COR-L47 (cell line): Measurements from ENCODE around the gene FTO.

ENCODE experiments used
- DNase-seq: peaks from one replicate; lab custom pipeline; 2025; lab: John Stamatoyannopoulos, UW

The FTO gene

GRCh38 chr16:54090602-54091001, 386.6 kb downstream of the FTO start:
- no peak for DNase-seq

- DNase-seq = no peak
Measured at GRCh38 chr16:54093281-54093680, 389.3 kb downstream of the FTO start.

- no peak for DNase-seq
Measured at GRCh38 chr16:54094641-54095040, 390.7 kb downstream of the FTO start.

- no peak for DNase-seq
Measured at GRCh38 chr16:54096607-54097006, 392.7 kb downstream of the FTO start.

- no peak for DNase-seq
Measured at GRCh38 chr16:54097774-54098173, 393.8 kb downstream of the FTO start.

GRCh38 chr16:54098247-54098646, 394.3 kb downstream of the FTO start:
- no peak for DNase-seq

- no peak for DNase-seq
Measured at GRCh38 chr16:54099627-54100026, 395.7 kb downstream of the FTO start.

GRCh38 chr16:54102888-54103866, 399.2 kb downstream of the FTO start:
- DNase-seq = no peak

- no peak for DNase-seq
Measured at GRCh38 chr16:54106057-54106456, 402.1 kb downstream of the FTO start.

GRCh38 chr16:54107583-54108202, 403.7 kb downstream of the FTO start:
- no peak for DNase-seq

GRCh38 chr16:54110016-54110981, 406.3 kb downstream of the FTO start:
- no peak for DNase-seq

- no peak for DNase-seq
Measured at GRCh38 chr16:54112451-54113206, 408.7 kb downstream of the FTO start.

GRCh38 chr16:54115558-54115957, 411.6 kb downstream of the FTO start:
- no peak for DNase-seq

- peak; percentile 63 for DNase-seq
Measured at GRCh38 chr16:54116124-54116655, 412.2 kb downstream of the FTO start.

- no peak for DNase-seq
Measured at GRCh38 chr16:54118846-54119245, 414.9 kb downstream of the FTO start.

GRCh38 chr16:54120846-54121480, 417.0 kb downstream of the FTO start:
- no peak for DNase-seq

GRCh38 chr16:54121539-54122295, 417.8 kb downstream of the FTO start:
- no peak for DNase-seq

- DNase-seq = no peak
Measured at GRCh38 chr16:54123766-54124165, 419.8 kb downstream of the FTO start.

- DNase-seq = no peak
Measured at GRCh38 chr16:54125751-54126655, 422.0 kb downstream of the FTO start.
